NCI-H2196 (cell line): ENCODE measurements around the gene CWF19L2.
"Not testable (repeated sequence)": the region's sequence is repeated elsewhere in the genome, so short reads cannot be mapped to it uniquely, and the experiment has no call there.

ENCODE experiments used
- DNase-seq: peaks from one replicate; lab custom pipeline; 2025; ENCODE audit not compliant: unreplicated experiment; lab: John Stamatoyannopoulos, UW

Gene CWF19L2

GRCh38 chr11:107439586-107440167 is 17.9 kb downstream of the CWF19L2 start:
- DNase-seq: no peak

- no peak for DNase-seq
Measured at GRCh38 chr11:107438148-107438547, 19.5 kb downstream of the CWF19L2 start.

DNA sequence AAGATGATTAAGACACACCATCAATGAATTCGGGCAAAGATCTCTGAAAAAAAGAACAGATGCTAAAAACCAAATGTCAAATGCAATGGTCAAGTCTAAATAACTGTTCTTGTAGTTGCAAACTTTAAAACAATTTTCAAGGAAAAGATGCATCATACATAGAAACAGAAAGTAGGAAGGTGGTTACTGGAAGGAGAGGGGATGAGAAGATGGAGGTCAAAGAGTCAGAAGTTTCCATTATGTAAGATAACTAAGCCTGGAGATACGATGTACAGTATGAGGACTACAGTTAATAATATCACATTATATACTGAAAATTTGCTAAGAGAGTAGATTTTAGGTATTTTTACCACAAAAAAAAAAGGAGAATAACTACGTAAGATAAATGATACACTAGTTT is 27.1 kb downstream of the CWF19L2 start:
- DNase-seq: no peak

DNA sequence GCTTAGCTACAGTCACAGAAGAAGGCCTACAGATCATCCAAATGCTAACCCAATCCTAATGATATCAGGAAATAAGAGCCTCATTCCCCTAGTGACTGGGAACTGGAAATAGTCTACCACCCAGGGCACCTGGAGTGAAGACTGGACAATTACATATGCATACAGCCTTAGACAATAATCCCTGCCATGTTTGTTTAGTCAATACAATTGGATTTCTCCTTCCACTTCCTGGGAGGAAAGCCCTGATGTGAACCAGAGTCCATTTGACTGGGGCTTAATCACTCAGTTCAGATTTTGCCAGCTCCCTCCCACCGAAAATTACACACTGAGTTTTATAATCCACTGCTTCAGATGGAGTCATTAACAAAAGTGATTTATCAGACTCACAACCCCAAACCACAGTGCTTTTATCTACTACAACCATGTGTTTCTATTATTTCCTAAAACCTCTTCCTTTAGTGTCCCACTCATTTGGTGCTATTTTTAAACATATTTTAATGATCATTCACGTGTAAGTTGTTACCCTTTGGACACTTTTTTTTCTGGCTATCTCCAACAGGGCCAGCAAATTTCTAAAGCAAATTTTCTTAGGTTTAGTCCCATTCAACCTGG is 29.9 kb downstream of the CWF19L2 start:
- DNase-seq: no peak

DNA sequence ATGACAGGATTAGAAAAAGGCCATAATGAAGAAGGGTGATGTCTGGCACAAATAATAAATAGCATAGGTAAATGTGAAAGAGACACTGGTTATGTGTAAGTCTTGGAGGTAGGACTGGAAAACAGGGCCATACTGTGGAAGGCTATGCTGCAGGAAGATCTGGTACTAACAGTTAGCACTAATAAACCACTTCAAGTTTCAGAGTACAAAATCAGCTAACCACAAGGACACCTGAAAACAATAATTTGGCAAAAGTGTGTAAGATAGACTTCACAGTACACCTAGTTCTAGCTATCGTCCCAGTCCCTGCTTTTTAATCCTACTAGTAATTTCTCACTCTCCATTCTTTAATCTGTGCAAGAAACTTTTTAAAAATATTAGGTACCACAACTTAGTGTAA is 44.3 kb downstream of the CWF19L2 start:
- DNase-seq: no peak

- no peak for DNase-seq
Measured at GRCh38 chr11:107408762-107409211, 48.8 kb downstream of the CWF19L2 start.

DNA sequence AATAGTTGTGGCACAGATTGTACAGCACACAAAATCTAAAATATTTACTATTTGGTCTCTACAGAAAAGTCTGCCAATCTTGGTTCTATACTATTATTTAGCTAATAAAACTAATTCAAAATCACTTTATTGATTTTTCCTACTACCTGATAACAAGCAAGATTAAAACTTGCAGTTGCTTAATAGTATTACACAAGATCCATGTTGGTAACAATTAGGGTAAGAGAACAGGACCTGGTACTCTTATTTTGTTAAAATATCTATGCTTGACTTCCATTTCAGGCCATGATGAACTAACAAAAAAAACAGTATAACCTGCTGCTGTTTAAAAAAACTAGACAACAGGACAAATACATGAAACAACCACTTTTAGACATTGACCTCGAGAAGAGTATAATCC is 52.4 kb downstream of the CWF19L2 start:
- no peak for DNase-seq

DNA sequence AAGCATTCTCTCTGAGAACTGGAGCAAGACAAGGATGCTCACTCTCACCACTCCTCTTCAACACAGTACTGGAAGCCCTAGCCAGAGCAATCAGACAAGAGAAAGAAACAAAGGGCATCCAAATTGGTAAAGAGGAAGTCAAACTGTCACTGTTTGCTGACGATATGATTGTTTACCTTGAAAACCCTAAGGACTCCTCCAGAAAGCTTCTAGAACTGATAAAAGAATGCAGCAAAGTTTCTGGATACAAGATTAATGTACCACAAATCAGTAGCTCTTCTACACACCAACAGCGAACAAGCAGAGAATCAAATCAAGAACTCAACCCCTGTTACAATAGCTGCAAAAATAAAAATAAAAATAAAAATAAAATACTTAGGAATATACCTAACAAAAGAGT is 56.5 kb downstream of the CWF19L2 start:
- not testable (repeated sequence) for DNase-seq

DNA sequence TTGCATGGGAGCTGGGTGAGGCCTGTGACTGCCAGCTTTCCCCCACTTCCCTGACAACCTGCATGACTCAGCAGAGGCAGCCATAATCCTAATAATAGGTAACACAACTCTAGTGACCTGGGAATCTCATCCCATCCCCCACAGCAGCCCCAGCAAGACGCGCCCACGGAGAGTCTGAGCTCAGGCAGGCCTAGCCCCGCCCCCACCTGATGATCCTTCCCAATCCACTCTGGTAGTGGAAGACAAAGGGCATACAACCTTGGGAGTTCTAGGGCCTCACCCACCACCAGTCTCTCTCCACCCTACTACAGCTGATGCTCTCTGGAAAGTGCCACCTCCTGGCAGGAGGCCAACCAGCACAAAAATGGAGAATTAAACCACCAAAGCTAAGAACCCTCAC is 60.3 kb downstream of the CWF19L2 start:
- DNase-seq: no peak

- DNase-seq: no peak
Measured at GRCh38 chr11:107392611-107393010, 65.0 kb downstream of the CWF19L2 start.

- not testable (repeated sequence) for DNase-seq
Measured at GRCh38 chr11:107390701-107391100, 66.9 kb downstream of the CWF19L2 start.

DNA sequence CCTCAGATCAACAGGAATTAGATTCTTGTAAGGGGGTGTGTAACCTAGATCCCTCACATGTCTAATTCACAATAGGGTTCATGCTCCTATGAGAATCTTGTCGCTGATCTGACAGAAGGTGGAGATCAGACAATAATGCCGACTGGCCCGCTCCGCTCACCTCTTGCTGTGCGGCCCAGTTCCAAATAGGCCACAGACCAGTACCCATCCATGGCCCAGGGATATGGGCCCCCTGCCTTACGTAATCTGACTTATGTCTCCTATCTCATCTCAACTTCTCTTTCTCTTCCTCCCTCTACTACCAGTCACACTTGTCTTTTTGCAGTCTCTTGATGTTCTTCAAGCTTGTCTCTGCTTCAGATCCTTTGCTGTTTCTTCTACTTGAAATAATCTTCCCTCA is 70.0 kb downstream of the CWF19L2 start:
- no peak for DNase-seq

DNA sequence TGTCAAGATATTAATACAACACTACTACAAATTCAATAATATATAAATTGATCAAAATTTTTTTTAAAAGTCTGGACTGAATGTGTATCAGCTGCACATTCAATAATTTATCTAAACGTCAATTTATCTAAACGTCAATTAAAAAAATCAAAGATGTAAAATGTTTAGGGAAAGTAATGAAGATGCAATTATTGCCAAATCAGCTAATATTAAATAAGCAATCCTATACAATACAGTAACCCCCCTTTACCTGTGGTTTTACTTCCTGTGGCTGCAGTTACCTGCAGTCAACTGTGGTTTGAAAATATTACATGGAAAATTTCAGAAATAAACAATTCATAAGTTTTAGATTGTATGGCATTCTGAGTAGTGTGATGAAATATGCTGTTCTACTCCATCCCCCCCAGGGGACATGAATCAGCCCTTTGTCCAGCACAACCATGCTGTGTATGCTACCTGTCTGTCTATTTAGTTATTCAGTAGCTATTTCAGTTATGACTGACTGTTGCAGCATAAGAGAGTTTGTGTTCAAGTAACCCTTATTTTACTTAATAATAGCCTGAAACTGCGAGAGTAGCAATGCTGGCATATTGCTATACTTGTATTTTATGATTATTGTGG is 72.2 kb downstream of the CWF19L2 start:
- DNase-seq: no peak

GRCh38 chr11:107384144-107384852 is 73.3 kb downstream of the CWF19L2 start:
- DNase-seq: no peak

- no peak for DNase-seq
Measured at GRCh38 chr11:107372439-107372838, 85.2 kb downstream of the CWF19L2 start.

GRCh38 chr11:107370390-107370789 is 87.2 kb downstream of the CWF19L2 start:
- DNase-seq: no peak

DNA sequence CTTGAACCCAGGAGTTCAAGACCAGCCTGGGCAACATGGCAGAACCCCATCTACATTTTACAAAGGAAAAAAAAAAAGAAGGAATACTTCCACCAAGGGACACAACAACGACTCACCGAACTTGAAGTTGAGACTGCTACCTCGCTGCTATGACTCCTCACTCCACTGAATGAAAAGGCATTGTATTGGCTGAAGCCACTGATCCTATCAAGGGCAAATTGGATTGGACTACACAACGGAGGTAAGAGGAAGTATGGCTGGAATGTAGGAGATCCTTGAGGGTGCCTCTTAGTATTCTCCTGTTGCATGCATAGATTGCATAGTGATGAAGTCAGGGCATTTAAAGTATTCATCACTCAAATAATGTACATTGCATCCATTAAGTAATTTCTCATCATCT is 97.9 kb downstream of the CWF19L2 start:
- DNase-seq: no peak

DNA sequence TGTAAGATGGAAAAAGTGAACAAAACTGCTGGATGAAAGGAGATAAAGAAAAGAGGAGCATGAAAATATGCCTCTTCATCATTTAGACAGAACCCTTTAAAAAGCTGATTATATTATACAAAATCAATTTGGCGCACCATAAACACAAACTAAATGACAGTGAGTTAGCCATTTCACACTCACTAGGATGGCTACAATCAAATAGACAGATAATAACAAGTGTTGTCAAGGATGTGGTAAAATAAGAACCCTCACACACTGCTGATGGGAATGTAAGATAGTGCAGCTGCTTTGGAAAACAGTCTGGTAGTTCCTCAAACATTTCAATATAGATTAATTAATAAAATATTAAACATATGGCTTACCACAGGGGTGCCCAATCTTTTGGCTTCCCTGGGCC is 99.7 kb downstream of the CWF19L2 start:
- no peak for DNase-seq

- DNase-seq: no peak
Measured at GRCh38 chr11:107354780-107355179, 102.8 kb downstream of the CWF19L2 start.

DNA sequence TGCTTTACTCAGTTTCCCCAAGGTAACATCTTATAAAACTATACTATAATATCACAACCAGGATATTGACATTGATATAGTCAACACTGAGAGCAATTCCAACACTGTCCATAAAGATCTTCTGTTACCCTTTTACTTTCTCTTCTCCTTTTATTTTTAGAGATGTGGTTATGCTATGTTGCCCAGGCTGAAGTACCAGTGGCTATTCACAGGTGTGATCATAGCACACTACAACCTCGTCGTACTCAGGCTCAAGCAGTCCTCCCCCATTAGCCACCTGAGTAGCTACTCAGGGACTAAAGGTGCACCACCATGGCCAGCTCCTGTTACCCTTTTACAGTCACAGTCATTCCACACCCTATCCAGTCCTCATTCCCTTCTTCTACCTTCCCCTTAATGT is 119.7 kb downstream of the CWF19L2 start:
- DNase-seq: no peak

DNA sequence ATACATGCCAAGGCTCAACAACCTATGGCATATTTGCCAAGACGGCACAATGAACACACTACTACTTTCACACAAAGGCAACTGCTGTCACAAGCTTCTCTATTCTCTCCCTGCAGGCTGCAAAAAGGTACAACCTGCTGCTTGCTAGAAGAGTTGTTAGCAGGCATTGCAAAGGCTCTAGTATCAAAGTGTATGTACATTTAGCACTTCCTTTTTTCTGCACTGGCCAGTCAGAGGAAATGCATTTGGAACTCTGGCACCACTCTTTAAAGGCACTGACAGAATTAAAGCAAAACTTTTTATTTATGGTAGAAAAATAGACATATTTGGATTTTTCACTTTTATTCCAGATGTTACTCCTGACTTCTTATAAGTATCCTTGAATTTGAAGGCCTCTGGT is 125.9 kb downstream of the CWF19L2 start:
- no peak for DNase-seq

GRCh38 chr11:107329164-107329563 is 128.5 kb downstream of the CWF19L2 start:
- no peak for DNase-seq
